Panc1 (cell line): ENCODE results near the gene ARPP19. TPM values are rescaled to one million over a fixed set of nuclear protein-coding genes. Genes with fewer than 3 reads are reported as not detected.

Experiments
- ATAC-seq: fragments of 200-7000 bp; cut with Tn5 transposase; 2 replicates; pipeline ENCODE4 v1.9.1; 2020; ENCODE audit warnings: mild to moderate bottlenecking, moderate library complexity
- BruUV-seq: library from RNA; stranded (reverse); fragments of 400-500 nt; replicated peaks from 2 replicates; lab custom pipeline; 2021; lab: Mats Ljungman, UMichigan
- CTCF ChIA-PET: fragments of 300-600 bp; sonication (Branson Sonifier 250); formaldehyde crosslinking; loops from one replicate; lab custom pipeline; 2022; ENCODE audit warnings: antibody characterized with exemption; lab: Charles Lee
- POLR2A ChIA-PET: fragments of 300-600 bp; sonication (Branson Sonifier 250); formaldehyde crosslinking; loops from one replicate; lab custom pipeline; 2022; ENCODE audit warnings: antibody characterized with exemption; lab: Charles Lee
- DNase-seq: peaks from one replicate; pipeline ENCODE4 v3.0.0-alpha.2; 2010; ENCODE audit warnings: low read depth, low spot score
- H3K27ac ChIP-seq: 2 replicates; pipeline ENCODE4 v1.5.1; 2011; ENCODE audit warnings: mild to moderate bottlenecking, low read length, inconsistent platforms
- H3K27me3 ChIP-seq: fragments of 200-500 bp; sonication (Bioruptor generic); 2 replicates; pipeline ENCODE4 v1.6.0; 2014; ENCODE audit warnings: low read length, inconsistent platforms; ENCODE audit not compliant: control insufficient read depth, insufficient read depth
- H3K36me3 ChIP-seq: fragments of 200-500 bp; sonication (Bioruptor generic); 2 replicates; pipeline ENCODE4 v1.5.1; 2014; ENCODE audit warnings: inconsistent platforms, mild to moderate bottlenecking, low read length, moderate library complexity; ENCODE audit not compliant: control insufficient read depth, insufficient read depth
- H3K4me1 ChIP-seq: 2 replicates; pipeline ENCODE4 v1.5.1; 2011; ENCODE audit warnings: inconsistent platforms, mild to moderate bottlenecking, low read length, moderate library complexity; ENCODE audit not compliant: control insufficient read depth, insufficient read depth
- H3K4me3 ChIP-seq, 2 experiments: 2 replicates each; pipeline ENCODE4 v1.5.1; 2011 to 2012; ENCODE audit warnings: low read depth in 2 of 2, low read length in 2 of 2, mild to moderate bottlenecking in 2 of 2, inconsistent platforms in 1 of 2, moderate library complexity in 1 of 2
- H3K9me3 ChIP-seq: fragments of 200-500 bp; sonication (Bioruptor generic); 2 replicates; pipeline ENCODE4 v1.5.1; 2014; ENCODE audit warnings: low read depth, mild to moderate bottlenecking, inconsistent platforms, low read length, moderate library complexity; ENCODE audit not compliant: control insufficient read depth, insufficient read depth
- POLR2AphosphoS5 ChIP-seq: IDR thresholded peaks from 2 replicates; pipeline ENCODE4 v1.6.1; 2012; ENCODE audit warnings: mild to moderate bottlenecking, low read depth, low read length, moderate library complexity
- SIN3A ChIP-seq: IDR thresholded peaks from 2 replicates; pipeline ENCODE4 v1.6.1; 2012; ENCODE audit warnings: low read depth, mild to moderate bottlenecking, low read length, moderate library complexity, borderline replicate concordance; ENCODE audit not compliant: insufficient read depth
- TCF7L2 ChIP-seq: IDR thresholded peaks from 2 replicates; pipeline ENCODE4 v1.6.1; 2011; ENCODE audit warnings: mild to moderate bottlenecking, low read depth, low read length, inconsistent platforms
- in situ Hi-C: cut with HindIII; loops from 2 replicates; pipeline ENCODE4 v1.10.0; 2016; ENCODE audit warnings: low sequenced_read_pairs, low pct_unique_long_range_greater_than_20kb
- intact Hi-C: fragments of 100-400 bp; cut with micrococcal nuclease; formaldehyde crosslinking; loops from one replicate; pipeline ENCODE4 v1.10.0; 2022; ENCODE audit not compliant: unreplicated experiment
- total RNA-seq: library from RNA; stranded (reverse); gene quantifications from one replicate; pipeline ENCODE4 v1.2.1, GENCODE V29; 2021; ENCODE audit not compliant: unreplicated experiment
- TF ChIP-seq, protein P1 (sequence below): fragments of 450-650 bp; IDR thresholded peaks from 2 replicates; pipeline ENCODE4 v1.5.1; 2017; ENCODE audit warnings: mild to moderate bottlenecking
- TF ChIP-seq, protein P2 (sequence below), 2 experiments: IDR thresholded peaks; 2 replicates each; pipeline ENCODE4 v1.6.1; 2011 to 2012; ENCODE audit warnings: low read depth in 2 of 2, control low read depth in 1 of 2, low read length in 1 of 2, mild to moderate bottlenecking in 1 of 2, moderate library complexity in 1 of 2; ENCODE audit not compliant: insufficient read depth in 1 of 2

ARPP19 gene
- total RNA-seq, 1 experiment from 2014 or later, result 153 TPM

DNA sequence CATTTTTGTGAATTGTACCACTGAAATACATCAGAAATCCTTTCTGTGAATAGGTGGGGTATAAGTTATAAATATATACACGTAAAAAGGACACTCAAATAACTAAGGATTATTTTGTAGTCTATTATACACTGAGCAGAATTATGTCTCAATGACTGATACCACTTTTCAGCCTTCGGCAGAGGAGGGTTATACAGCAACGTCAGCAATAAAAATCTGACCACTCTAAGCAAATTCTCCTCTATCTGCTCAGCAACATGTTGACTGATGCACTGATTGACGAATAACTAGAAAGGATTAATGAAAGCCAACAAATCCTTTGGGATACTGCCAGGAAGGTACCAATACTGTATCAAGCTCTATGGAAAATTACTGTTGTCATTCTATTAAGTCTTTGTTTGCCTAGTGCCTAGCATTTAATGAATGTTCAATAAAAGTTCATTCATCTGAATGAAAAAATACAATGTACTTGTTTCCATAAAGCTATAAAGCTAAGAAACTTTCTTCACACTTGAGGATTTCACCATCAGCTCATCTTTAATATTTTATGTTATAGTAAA lies 5.2 kb downstream of the ARPP19 start:
- DNase-seq (no peak), ATAC-seq (no peak)
- TF ChIP-seq TCF7L2 (no peak), SIN3A (no peak), POLR2AphosphoS5 (no peak)
- TF ChIP-seq, protein P1, sequence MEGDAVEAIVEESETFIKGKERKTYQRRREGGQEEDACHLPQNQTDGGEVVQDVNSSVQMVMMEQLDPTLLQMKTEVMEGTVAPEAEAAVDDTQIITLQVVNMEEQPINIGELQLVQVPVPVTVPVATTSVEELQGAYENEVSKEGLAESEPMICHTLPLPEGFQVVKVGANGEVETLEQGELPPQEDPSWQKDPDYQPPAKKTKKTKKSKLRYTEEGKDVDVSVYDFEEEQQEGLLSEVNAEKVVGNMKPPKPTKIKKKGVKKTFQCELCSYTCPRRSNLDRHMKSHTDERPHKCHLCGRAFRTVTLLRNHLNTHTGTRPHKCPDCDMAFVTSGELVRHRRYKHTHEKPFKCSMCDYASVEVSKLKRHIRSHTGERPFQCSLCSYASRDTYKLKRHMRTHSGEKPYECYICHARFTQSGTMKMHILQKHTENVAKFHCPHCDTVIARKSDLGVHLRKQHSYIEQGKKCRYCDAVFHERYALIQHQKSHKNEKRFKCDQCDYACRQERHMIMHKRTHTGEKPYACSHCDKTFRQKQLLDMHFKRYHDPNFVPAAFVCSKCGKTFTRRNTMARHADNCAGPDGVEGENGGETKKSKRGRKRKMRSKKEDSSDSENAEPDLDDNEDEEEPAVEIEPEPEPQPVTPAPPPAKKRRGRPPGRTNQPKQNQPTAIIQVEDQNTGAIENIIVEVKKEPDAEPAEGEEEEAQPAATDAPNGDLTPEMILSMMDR, result no peak
- TF ChIP-seq, protein P2, sequence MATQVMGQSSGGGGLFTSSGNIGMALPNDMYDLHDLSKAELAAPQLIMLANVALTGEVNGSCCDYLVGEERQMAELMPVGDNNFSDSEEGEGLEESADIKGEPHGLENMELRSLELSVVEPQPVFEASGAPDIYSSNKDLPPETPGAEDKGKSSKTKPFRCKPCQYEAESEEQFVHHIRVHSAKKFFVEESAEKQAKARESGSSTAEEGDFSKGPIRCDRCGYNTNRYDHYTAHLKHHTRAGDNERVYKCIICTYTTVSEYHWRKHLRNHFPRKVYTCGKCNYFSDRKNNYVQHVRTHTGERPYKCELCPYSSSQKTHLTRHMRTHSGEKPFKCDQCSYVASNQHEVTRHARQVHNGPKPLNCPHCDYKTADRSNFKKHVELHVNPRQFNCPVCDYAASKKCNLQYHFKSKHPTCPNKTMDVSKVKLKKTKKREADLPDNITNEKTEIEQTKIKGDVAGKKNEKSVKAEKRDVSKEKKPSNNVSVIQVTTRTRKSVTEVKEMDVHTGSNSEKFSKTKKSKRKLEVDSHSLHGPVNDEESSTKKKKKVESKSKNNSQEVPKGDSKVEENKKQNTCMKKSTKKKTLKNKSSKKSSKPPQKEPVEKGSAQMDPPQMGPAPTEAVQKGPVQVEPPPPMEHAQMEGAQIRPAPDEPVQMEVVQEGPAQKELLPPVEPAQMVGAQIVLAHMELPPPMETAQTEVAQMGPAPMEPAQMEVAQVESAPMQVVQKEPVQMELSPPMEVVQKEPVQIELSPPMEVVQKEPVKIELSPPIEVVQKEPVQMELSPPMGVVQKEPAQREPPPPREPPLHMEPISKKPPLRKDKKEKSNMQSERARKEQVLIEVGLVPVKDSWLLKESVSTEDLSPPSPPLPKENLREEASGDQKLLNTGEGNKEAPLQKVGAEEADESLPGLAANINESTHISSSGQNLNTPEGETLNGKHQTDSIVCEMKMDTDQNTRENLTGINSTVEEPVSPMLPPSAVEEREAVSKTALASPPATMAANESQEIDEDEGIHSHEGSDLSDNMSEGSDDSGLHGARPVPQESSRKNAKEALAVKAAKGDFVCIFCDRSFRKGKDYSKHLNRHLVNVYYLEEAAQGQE (IDR thresholded peaks at IDR 0.05; ENCODE audit: insufficient read depth in 1 of 2, low read depth in 2 of 2, low read length in 1 of 2), result no peak
- CTCF ChIA-PET, result no interaction called here
- no peaks in the 10 kb centered on the region for H3K27me3 ChIP-seq
- in situ Hi-C loops, result no loop called here
- BruUV-seq, result no TSS peak
- H3K9me3 ChIP-seq, result no peaks in the 10 kb centered on the region
- H3K4me3 ChIP-seq, result no peak overlapping the region
- no peak overlapping the region for H3K27ac ChIP-seq
- H3K4me1 ChIP-seq, result peaks cover 35% of the 10 kb centered on the region
- intact Hi-C loops, result loop anchor here (10.0 kb wide), 1 partner anchor 309 kb away; no protein-coding TSS in a partner anchor
- POLR2A ChIA-PET, result no interaction called here
- peaks cover 5% of the 10 kb centered on the region; the same call in 1 of the 2 replicates for H3K36me3 ChIP-seq

DNA sequence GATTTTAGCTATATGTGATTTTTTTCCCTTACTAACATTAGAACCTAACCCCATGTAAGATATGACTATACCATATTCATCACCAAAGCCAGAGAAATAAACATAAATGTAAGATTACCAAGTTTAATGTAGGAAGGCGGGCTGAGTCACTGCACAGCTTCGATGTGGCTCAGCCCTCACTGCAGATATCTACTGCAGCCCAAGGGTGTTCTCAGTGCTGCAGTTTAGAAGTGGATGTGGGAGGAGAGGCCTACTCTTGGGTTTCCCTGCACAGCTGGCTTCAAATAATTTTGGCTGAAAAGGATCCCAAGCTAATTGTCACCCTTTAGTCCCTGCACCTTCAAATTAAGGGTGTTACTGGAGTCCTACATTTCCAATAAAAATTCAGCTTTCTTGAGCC lies 9.3 kb downstream of the ARPP19 start:
- ChIA-PET CTCF (no interaction called here), POLR2A (no interaction called here)
- in situ Hi-C loops, result no loop called here
- no peak for ATAC-seq
- Histone ChIP-seq H3K9me3 (no peaks in the 10 kb centered on the region), H3K27ac (no peak overlapping the region), H3K4me3 (no peak overlapping the region), H3K27me3 (no peaks in the 10 kb centered on the region), H3K36me3 (peaks cover 19% of the 10 kb centered on the region; the same call in 1 of the 2 replicates), H3K4me1 (peaks cover 22% of the 10 kb centered on the region)
- TF ChIP-seq TCF7L2 (no peak), SIN3A (no peak), POLR2AphosphoS5 (no peak)
- TF ChIP-seq, protein P2 (IDR thresholded peaks at IDR 0.05; ENCODE audit: insufficient read depth in 1 of 2, low read depth in 2 of 2, low read length in 1 of 2), result no peak
- TF ChIP-seq, protein P1, result no peak
- DNase-seq, result no peak
- intact Hi-C loops, result loop anchor here (5.0 to 10.0 kb wide), 2 partner anchors 55 to 173 kb away; no protein-coding TSS in a partner anchor
- no TSS peak for BruUV-seq
